GM19351 (cell line): ENCODE measurements around the gene ENDOD1.

ENCODE experiments used
- ATAC-seq: cut with Tn5 transposase; IDR thresholded peaks from one replicate; pipeline ENCODE4 v1.9.1; 2021; ENCODE audit warnings: mild to moderate bottlenecking, moderate library complexity; ENCODE audit not compliant: unreplicated experiment

Gene ENDOD1

DNA sequence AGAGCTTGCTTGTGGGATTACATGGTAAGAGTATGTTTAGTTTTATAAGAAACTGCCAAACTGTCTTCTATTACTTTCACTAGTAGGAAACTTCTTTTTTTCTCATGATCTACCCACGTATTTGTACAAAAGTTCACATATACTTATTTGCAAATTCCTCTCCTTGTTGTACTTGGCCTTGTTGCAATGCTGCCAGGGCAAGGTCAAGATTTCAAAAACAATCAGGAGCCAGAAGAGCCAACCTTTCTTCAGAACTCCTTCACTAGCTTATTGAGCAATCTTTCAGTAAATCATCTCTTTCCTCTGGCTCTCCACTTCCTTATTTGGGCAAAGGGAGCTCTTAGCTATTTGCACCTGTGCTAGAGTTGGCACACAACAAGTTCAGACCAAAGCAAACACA lies 13.2 kb upstream of the ENDOD1 start:
- peak; percentile 52 for ATAC-seq

DNA sequence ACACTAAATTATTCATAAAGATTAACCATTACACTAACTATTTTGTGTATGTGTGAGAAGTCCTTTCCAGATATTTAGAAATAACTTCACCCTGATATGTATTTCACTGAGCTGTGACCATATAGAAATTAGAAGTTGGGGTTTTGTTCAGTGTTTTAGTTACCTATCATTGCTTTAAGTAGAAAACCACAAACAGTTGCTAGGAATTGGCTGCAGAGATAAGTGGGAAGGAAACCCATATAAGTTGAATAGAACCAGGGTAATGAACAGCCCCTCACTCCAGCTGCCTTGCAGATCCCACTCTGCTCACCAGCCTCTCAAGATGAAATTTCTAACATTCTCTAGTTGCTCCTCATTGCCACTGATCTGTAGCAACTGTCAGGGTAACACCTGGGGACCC lies 12.7 kb upstream of the ENDOD1 start:
- ATAC-seq, result no peak

DNA sequence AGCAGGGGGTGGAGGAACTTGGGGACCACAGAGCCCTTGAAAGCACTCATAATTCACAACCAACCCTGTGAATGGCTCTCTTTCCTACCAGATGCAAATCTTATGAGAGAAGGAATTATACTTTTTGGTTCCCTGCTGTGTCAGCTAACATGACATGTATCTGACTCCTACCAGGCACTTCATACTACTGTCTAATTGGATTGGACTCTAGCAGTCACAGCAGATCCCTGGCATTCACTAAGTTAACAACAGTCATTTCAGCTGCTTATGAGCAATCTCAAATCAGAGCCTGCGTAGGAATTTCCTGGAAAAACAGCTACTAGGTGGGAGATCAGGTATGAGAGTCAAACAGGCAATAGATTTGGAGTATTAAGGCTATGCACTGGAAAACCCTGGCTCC lies 11.1 kb upstream of the ENDOD1 start:
- no peak for ATAC-seq

DNA sequence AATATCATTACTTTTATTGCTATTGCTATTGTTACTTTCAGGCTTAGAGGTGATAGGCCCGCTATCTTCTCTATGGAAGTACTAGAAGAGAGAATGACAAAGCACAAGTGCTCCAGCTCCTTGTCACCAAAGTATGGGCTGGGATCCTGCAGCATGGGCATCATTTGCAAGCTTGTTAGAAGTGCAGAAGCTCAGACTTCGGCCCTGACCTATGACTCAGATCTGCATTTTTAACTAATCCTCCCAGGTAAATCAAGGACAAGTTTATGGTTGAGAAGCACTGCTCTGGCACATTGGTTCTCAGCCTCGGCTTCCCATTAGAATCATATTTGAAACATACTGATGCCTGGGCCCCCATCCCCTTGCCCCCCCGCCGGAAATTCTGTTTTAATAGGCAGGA lies 8.6 kb upstream of the ENDOD1 start:
- ATAC-seq, result no peak

DNA sequence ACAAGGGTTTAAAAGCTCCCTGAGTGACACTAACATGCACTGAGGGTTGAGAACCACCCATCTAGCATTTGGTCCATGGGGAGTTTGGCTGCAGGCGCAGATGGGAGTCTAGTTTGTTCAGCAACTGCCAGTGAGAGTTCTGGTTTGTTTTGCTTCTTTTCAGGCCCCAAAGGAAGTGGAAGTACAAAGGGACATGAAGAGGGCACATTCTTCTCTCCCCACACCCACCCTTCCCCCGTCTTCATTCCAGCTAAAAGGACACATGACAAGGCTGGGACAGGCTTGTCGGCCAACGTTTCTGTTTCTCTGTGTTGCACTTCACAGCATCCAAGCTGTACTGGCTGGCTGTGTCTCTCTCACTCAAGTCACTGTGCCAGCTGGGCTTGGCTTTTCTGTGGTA lies 8.2 kb upstream of the ENDOD1 start:
- ATAC-seq, result no peak

DNA sequence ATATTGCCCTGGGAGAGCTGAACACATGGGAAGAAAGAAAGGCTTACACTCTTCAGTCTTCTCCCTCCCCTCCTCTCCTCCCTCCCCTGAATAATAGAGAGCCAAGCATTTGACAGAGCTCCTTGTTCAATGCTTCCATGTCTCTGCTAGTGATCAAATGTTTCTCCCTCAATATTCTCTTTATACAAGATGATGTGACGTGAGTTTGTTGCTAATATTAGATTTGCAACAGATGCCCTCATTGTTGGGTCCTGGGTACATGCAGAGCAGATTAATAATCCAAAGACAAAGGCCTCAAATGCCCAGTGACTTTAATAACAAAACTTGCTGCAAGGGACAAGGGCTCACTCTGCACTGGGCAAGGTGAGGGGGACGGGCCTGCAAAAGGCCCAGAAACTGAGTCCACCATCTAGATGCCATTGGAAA lies 7.1 kb upstream of the ENDOD1 start:
- no peak for ATAC-seq

DNA sequence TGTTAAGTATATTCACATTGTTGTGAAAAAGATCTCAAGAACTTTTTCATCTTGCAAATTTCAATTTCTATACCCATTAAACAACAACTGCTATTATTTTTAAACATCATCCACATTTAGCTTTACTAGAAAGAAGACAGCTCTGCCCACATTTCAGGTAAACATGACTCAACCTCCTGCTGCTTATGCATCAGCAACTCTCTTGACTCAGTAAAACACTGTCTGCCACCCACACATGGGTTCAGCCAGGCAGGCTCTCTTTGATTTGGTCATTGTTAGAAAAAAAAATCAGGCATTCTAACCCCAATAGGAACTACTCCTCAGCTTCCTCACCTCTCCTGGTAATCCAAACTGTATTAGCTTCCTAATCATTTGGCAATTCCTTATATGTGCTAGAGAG lies 5.1 kb upstream of the ENDOD1 start:
- peak; percentile 58 for ATAC-seq

DNA sequence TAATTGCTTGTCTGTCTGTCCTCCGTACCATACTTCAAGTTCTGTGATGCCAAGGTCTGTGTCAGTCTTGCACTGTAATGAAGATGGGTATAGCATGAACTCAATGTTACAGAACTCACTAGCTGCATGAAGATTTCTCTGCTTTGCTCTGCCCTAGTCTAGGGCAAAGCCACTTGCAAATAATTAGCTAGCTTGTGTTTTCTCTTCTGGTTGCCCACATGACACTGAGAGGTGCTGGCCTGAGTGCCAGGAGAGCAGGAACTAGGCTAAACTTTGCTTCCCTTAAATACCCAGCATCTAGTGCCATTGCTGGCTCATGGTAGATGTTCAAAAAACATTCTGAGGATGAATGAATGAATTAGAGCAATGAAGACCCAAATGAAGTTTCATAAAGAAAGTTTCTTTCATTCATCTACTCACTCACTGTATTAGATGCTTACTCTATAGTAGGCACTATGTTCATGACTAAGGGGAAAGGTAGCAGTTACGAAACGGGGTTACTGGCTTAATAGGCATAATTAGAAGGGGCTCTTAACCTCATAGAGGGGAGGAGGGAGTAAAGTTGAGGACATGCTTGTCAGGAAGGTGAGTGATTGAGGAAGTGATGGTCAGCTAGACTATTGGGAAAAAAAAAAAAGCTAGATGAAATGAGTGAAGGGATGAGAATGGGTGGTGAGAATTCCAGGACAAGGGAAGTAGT lies 4.4 kb upstream of the ENDOD1 start:
- no peak for ATAC-seq

DNA sequence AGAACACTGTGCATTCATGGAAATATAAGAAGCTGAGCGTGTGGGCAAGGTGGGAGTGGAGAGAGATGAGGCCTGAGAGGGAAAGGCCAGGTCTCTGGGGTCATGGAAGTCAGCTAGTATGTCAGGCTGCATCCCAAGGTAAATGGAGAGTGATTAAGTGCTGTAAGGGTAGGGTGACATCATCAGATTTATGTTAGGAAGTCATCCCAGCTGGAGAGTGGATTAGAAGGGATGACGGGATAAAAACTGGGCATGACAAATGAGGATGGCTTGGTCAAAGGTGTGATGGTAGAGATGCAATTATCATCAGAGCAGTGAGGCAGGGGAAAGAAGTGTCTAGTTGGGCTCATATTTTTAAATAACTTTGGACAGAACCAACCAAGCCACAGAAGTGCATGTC lies 3.5 kb upstream of the ENDOD1 start:
- ATAC-seq, result no peak

DNA sequence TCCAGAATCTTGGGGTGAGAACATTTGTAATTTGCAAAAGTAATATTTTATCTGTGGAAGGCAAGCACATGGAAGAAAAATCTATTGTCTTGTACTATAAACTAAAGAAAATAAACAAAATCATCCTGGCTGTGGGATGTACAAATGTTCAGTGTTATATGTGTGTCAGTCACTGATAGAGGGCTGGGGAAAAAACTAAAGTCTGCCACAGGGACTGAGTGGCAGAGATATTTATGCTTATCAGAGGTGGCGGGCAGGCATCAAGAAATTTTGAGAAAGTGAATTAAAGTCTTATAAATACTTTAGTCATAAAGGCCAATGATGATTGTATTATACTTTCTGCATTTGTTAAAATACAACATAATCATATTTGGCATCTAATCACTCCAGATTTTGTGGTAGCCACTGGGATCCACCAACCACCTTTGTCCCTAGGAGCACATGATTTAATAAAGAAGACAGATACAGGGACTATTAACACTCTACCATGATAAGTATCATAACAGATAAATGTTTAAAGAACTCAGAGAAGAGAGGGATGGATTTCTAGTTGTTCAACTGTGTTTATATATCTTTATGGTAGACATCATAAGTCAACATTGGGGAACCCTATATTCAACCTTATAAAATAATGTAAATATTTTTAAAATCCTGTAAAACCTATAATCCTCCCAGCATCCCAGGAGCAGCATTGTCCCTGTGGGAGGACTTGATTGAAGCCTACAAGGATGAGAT lies 2.6 kb upstream of the ENDOD1 start:
- no peak for ATAC-seq

DNA sequence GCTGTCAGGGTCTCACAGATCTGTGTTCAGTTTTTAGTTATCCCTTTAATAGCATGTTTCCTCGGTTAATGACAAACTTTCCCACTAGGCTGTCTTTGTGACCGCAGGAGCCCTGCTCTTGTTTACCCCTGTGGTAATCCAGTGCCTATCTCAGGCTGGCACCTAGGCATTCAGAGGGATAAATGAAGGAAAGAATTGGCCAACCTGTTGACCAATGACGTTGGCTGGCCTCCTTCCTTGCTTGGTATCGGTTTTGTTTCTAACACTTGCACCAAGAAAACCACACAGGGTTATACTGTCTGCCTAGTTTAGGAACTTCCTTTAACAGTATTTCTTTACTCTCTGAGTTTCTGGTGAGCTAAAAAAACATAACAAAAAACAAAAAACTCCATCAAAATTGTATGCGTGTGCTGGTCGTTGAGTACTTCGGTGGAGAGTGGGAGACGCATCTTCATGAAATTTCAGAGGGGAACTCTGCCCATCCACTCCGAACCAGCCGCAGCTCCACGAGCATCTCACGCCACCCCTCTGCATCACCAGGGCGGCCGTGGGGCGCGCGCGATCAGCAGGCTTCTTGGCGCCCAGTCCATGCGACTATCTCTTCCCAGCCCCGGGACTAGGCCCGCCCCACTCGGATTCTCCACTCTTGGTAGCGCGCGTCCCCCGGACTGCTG lies 563 bp upstream of the ENDOD1 start:
- peak; percentile 44 for ATAC-seq

DNA sequence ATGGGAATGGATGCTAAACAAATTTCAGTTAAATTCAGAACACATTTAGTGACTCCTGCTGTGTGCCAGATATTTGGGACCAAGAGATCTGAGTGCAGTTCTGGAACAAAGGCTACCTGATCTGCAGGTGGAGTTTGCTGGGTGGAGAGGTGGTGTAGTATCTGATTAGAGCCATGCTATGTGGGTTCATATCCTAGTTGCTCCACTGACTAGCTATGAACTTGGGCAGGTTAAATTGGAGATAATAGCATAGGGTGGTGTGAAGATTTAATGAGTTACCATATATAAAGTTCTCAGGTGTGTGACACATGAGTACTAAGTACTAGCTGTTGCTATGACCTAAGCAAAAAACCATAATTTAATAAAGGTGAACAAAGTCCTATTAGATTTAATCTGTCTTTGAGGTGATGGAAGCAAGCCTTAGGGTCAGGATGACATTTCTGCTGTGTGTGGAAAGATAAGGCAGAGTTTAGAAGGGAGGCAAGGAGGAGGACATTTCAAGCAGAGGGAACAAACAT lies 2.1 kb downstream of the ENDOD1 start:
- no peak for ATAC-seq

DNA sequence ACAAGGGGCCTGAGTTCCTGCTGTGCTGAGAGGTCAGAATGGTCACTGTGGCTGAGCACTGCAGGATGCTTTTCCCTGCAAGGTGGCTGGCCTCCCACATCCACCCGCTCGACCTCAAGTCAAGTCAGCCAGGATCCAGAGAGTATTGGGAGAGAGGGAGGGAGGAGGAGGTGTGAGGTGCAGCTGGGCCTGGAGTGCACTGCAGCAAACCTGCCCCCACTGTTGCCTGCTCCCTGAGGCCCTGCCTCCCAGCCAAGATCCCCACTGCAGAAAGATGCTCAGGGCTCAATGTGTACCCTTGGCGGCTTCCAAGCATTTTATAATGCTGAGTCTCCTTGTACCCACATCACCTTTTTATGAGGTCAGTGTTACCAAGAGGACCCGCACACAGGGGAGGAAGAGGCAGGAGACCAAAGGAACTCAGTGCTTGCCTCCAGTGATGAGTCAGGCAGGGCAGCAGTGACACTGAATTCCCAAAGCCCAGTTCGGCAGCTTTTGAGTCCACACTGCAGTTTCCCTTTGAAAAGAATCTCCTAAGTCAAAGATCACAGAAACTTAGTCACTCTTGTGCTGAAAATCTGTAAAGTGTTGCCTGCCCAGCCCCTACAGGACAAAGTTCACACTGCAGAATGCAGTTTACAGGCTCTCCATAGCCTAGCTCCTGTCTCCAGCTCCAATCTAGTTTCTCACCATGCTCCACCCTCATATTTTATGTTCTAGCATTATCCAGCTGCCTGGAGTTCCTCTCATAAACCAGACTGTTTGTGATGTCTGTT lies 3.1 kb downstream of the ENDOD1 start:
- ATAC-seq, result peak; percentile 14

DNA sequence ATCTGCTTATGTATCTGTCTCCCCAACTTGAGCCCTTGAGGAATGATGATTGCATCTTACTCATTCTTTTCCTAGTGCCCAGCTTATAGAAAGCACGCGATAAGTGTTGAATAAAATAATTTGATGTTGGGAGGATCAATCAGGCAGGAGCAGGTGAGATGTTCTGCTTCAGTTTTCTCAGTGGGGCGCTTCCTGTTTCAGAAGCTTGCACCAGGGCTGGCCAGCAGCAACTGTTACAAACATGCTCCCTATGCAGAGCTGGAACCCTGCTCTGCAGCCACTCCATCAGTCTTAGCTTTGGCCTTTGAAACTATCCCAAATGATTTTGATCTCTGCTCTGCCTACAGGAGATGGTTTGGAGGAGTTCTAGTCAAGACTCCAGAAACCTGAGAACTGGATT lies 3.9 kb downstream of the ENDOD1 start:
- no peak for ATAC-seq

DNA sequence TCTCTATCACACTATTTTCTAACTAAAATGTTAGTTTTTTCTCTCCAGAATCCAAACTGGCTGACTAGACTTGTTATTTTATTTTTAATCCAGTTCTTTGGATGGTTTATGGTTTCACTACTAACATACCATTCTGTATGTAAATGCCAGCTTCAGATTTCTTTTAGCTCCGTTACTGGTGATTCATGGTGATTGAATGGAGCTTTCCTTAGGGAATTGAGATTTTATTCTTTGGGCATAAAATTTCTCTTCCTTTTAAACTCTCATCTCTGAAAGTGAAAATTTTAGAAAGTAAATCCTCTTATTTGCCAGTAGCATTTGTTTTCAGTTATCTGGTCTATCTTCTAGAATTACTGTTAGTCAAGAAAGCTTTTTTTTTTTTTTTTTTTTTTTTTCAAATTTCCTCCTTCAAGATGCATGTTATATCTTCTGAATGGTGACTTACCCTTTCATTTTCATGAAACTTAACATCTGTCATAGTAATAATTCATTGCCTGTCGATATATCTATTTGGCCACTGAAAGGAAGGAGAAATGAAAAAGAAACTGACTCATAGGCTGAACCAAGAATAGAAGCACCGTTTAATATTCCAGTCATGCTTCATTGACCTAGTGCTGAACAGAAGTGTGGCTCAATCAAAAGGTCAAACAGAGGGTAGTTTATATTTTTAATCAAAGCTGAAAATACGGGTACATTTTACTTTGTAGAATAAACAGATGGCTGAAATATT lies 6.4 kb downstream of the ENDOD1 start:
- ATAC-seq, result peak; percentile 82

DNA sequence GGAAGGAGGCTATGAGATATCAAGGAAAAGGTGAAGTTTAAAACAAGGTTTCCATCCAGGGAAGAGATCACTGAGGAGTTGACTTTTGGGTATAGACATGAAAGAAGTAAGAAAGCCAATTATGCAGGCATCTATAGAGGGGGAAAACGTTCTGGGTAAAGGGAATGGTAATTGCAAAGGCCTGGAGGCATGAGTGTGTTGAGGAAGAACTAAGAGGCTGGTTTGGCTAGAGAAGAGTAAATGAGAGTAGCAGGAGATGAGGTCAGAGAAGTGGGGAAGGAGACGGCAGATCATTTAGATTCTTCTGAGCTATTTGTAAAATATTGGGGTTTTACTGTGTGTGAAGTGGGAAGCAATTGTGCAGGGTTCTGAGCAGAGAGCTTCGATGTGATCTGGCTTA lies 7.6 kb downstream of the ENDOD1 start:
- no peak for ATAC-seq

DNA sequence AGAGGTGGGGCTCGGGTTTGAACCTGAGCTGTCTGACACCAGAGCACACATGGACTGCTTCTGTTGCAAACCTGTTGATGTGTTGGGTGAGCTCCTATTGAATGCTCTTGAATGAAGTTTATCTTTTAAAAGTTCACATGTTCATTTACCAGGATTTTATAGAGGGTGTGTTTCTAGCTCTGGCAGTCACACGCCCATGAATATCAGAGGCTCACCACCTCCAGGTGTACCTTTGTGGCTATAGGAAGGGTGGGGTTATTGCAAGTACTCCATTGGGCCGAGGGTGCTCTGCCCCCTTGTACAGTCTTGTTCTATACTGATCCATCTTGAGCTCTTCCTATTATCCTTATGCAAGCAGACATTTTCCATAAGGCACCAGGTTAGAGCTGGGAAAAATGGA lies 9.2 kb downstream of the ENDOD1 start:
- no peak for ATAC-seq

DNA sequence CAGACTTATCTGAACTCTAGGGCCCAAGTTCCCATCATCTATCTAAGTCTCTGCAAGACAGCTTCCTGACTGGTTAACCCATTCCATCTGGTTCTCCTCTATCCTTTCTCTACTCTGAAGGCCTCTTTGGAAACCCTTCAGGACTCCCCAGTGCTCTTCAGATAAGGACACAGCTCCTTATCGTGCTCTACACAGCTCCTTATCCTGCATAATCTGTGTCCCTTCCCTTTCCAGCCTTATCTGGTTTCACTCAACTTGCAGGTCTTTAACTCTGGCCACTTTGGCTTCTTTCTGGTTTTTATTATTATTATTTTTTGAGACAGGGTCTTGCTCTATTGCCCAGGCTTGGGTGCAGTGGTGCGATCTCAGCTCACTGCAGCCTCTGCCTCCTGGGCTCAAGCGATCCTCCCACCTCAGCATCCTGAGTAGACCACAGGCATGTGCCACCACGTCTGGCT lies 10.6 kb downstream of the ENDOD1 start:
- ATAC-seq, result no peak

DNA sequence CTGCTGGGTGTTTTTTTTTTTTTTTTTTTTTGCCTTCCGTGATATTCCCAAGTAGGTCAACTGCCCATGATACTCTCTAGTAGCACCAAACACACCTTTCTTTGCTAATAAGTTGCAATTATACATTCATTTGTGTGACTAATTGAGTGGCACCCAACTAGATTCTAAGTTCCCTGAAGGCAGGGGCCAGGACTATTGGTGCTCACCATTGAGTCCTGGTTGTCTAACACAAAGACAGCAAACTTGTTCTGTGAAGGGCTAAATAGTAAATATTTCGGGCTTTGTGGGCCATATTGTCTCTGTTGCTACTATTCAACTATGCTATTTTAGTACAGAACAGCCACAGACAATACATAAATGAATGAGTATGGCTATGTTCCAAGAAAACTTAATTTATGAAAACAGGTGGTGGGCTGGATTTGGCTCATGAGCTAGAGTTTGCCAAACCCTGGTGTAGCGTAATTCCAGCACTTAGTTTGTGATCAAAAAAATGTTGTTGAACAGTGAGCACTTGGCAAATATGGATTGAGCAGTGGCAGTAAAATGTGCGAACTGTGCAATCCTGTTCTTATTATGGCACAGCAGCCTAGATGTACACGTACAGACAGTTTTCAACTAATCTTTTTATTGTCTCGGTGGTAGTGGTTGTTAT lies 11.3 kb downstream of the ENDOD1 start:
- ATAC-seq, result no peak

DNA sequence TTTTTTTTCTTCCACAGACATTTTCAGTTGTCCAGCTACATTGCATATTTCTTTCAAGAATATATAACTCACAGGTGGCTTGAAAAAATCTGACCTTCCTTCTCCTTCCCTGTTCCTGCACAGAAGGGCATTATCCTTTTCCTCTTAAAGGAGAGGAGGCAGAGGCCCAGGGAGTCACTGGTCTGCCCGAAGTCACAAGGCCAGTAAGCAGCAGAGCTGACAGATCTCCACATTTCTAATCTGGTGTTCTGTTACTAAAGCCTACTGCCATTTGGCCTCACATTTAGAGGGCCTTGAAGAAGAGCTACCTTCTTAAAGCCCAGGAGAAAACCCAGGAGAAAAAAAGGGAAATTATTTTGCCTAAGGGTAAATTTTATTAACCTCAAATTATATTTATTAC lies 12.3 kb downstream of the ENDOD1 start:
- no peak for ATAC-seq
